ENCODE results near the gene SLC36A3.
"Not testable (repeated sequence)": the region's sequence is repeated elsewhere in the genome, so short reads cannot be mapped to it uniquely, and the experiment has no call there.

DNA sequence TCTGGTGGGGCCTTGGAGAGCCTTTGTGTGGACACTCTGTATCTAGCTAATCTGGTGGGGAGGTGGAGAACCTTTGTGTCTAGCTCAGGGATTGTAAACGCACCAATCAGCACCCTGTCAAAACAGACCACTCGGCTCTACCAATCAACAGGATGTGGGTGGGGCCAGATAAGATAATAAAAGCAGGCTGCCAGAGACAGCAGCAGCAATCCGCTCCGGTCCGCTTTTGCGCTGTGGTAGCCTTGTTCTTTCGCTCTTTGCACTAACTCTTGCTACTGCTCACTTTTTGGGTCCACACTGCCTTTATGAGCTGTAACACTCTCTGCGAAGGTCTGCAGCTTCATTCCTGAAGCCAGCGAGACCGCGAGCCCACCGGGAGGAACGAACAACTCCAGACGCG, 6.3 kb upstream of the SLC36A3 start:
- not testable (repeated sequence) for TF ChIP-seq POLR2A (IDR thresholded peaks at IDR 0.05)
- TF ChIP-seq, protein P1, sequence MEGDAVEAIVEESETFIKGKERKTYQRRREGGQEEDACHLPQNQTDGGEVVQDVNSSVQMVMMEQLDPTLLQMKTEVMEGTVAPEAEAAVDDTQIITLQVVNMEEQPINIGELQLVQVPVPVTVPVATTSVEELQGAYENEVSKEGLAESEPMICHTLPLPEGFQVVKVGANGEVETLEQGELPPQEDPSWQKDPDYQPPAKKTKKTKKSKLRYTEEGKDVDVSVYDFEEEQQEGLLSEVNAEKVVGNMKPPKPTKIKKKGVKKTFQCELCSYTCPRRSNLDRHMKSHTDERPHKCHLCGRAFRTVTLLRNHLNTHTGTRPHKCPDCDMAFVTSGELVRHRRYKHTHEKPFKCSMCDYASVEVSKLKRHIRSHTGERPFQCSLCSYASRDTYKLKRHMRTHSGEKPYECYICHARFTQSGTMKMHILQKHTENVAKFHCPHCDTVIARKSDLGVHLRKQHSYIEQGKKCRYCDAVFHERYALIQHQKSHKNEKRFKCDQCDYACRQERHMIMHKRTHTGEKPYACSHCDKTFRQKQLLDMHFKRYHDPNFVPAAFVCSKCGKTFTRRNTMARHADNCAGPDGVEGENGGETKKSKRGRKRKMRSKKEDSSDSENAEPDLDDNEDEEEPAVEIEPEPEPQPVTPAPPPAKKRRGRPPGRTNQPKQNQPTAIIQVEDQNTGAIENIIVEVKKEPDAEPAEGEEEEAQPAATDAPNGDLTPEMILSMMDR (IDR thresholded peaks at IDR 0.05) = not testable (repeated sequence)
